GM21528 (cell line): Measurements from ENCODE around the gene CCDC183.
"Not testable (repeated sequence)": the region's sequence is repeated elsewhere in the genome, so short reads cannot be mapped to it uniquely, and the experiment has no call there.

ENCODE experiments used
- ATAC-seq: cut with Tn5 transposase; IDR thresholded peaks from one replicate; pipeline ENCODE4 v1.9.1; 2021; ENCODE audit warnings: mild to moderate bottlenecking, moderate library complexity; ENCODE audit not compliant: unreplicated experiment, low FRiP score

Gene CCDC183

GRCh38 chr9:136823136-136824046, 27.3 kb downstream of the CCDC183 start:
- no peak for ATAC-seq

- ATAC-seq = no peak
Observed at GRCh38 chr9:136824496-136825225, 28.5 kb downstream of the CCDC183 start.

GRCh38 chr9:136825295-136826187, 29.4 kb downstream of the CCDC183 start:
- ATAC-seq = no peak

- no peak for ATAC-seq
Observed at GRCh38 chr9:136826188-136826541, 30.0 kb downstream of the CCDC183 start.

- ATAC-seq = no peak
Observed at GRCh38 chr9:136826703-136827582, 30.8 kb downstream of the CCDC183 start.

- no peak for ATAC-seq
Observed at GRCh38 chr9:136827794-136828473, 31.8 kb downstream of the CCDC183 start.

- ATAC-seq = no peak
Observed at GRCh38 chr9:136828474-136829140, 32.5 kb downstream of the CCDC183 start.

GRCh38 chr9:136829412-136829811, 33.3 kb downstream of the CCDC183 start:
- no peak for ATAC-seq

- ATAC-seq = no peak
Observed at GRCh38 chr9:136829981-136830885, 34.1 kb downstream of the CCDC183 start.

GRCh38 chr9:136831002-136831719, 35.0 kb downstream of the CCDC183 start:
- no peak for ATAC-seq

GRCh38 chr9:136831720-136832104, 35.6 kb downstream of the CCDC183 start:
- ATAC-seq = no peak

GRCh38 chr9:136832581-136832980, 36.4 kb downstream of the CCDC183 start:
- ATAC-seq = no peak

GRCh38 chr9:136833381-136834048, 37.4 kb downstream of the CCDC183 start:
- not testable (repeated sequence) for ATAC-seq

GRCh38 chr9:136835162-136835931, 39.2 kb downstream of the CCDC183 start:
- ATAC-seq = no peak

GRCh38 chr9:136835932-136836904, 40.1 kb downstream of the CCDC183 start:
- no peak for ATAC-seq
